WERI-Rb-1 (cell line): ENCODE results near the gene ORMDL2.

ENCODE experiments used
- DNase-seq: peaks from one replicate; pipeline ENCODE4 v3.0.0-alpha.2; 2020
- H3K27ac ChIP-seq: fragments of 250-450 bp; sonication (Bioruptor Pico); 2 replicates; pipeline ENCODE4 v1.5.1; 2020; ENCODE audit warnings: mild to moderate bottlenecking, moderate library complexity
- H3K27me3 ChIP-seq: fragments of 250-450 bp; sonication (Bioruptor Pico); 2 replicates; pipeline ENCODE4 v1.5.1; 2021; ENCODE audit warnings: mild to moderate bottlenecking, low read depth, moderate library complexity; ENCODE audit not compliant: insufficient read depth, severe bottlenecking
- H3K36me3 ChIP-seq: fragments of 250-450 bp; sonication (Bioruptor Pico); 2 replicates; pipeline ENCODE4 v1.5.1; 2020; ENCODE audit warnings: mild to moderate bottlenecking, moderate library complexity
- H3K4me3 ChIP-seq: 2 replicates; pipeline ENCODE4 v1.5.1; 2011; ENCODE audit warnings: low read depth, mild to moderate bottlenecking, control low read depth, low read length
- H3K9me3 ChIP-seq: fragments of 250-450 bp; sonication (Bioruptor Pico); 2 replicates; pipeline ENCODE4 v1.5.1; 2021; ENCODE audit warnings: mild to moderate bottlenecking, moderate library complexity; ENCODE audit not compliant: severe bottlenecking
- CTCF ChIP-seq: IDR thresholded peaks from 2 replicates; pipeline ENCODE4 v1.5.1; 2011; ENCODE audit warnings: low read depth, mild to moderate bottlenecking, control low read depth, inconsistent platforms, low read length

The ORMDL2 gene

GRCh38 chr12:55812088-55812487, 5.8 kb upstream of the ORMDL2 start:
- H3K27me3 ChIP-seq: no peaks in the 10 kb centered on the region
- no peak overlapping the region for H3K27ac ChIP-seq
- no peaks in the 10 kb centered on the region for H3K9me3 ChIP-seq
- no peak overlapping the region for H3K4me3 ChIP-seq
- DNase-seq: no peak
- no peak for TF ChIP-seq CTCF
- H3K36me3 ChIP-seq: peaks cover 53% of the 10 kb centered on the region

- TF ChIP-seq CTCF: no peak
- H3K27ac ChIP-seq: no peak overlapping the region
- H3K27me3 ChIP-seq: no peaks in the 10 kb centered on the region
- no peak overlapping the region for H3K4me3 ChIP-seq
- DNase-seq: no peak
- H3K9me3 ChIP-seq: no peaks in the 10 kb centered on the region
- H3K36me3 ChIP-seq: peaks cover 51% of the 10 kb centered on the region
Measured at GRCh38 chr12:55814257-55814656, 3.6 kb upstream of the ORMDL2 start.

GRCh38 chr12:55815473-55815872, 2.4 kb upstream of the ORMDL2 start:
- no peak for TF ChIP-seq CTCF
- Histone ChIP-seq H3K4me3 (no peak overlapping the region), H3K27me3 (no peaks in the 10 kb centered on the region), H3K36me3 (peaks cover 59% of the 10 kb centered on the region), H3K27ac (no peak overlapping the region), H3K9me3 (no peaks in the 10 kb centered on the region)
- no peak for DNase-seq

GRCh38 chr12:55816881-55817344, 928 bp upstream of the ORMDL2 start:
- Histone ChIP-seq H3K36me3 (peaks cover 72% of the 10 kb centered on the region), H3K27me3 (no peaks in the 10 kb centered on the region), H3K4me3 (peak overlapping the region; percentile 87), H3K9me3 (no peaks in the 10 kb centered on the region), H3K27ac (peak overlapping the region; percentile 83)
- no peak for TF ChIP-seq CTCF
- no peak for DNase-seq

- Histone ChIP-seq H3K4me3 (peak overlapping the region; percentile 87), H3K27ac (peak overlapping the region; percentile 77), H3K9me3 (no peaks in the 10 kb centered on the region), H3K27me3 (no peaks in the 10 kb centered on the region), H3K36me3 (peaks cover 76% of the 10 kb centered on the region)
- no peak for TF ChIP-seq CTCF
- DNase-seq: no peak
Measured at GRCh38 chr12:55818140-55818728, 393 bp downstream of the ORMDL2 start.

GRCh38 chr12:55818886-55819285, 1.0 kb downstream of the ORMDL2 start:
- H3K4me3 ChIP-seq: peak overlapping the region; percentile 87; the same call in 1 of the 2 replicates
- no peaks in the 10 kb centered on the region for H3K9me3 ChIP-seq
- no peak for TF ChIP-seq CTCF
- DNase-seq: no peak
- H3K27me3 ChIP-seq: no peaks in the 10 kb centered on the region
- H3K36me3 ChIP-seq: peaks cover 75% of the 10 kb centered on the region
- H3K27ac ChIP-seq: no peak overlapping the region
